OCI-LY1 (cell line): ENCODE results near the gene ETV6.

Source experiments
- H2AFZ ChIP-seq: fragments of 200-600 bp; sonication (generic), shearing (Covaris generic); 2 replicates; pipeline ENCODE4 v1.6.0; 2014; ENCODE audit warnings: antibody characterized with exemption, mild to moderate bottlenecking, low read length
- H3F3A ChIP-seq: fragments of 200-600 bp; sonication (generic), shearing (Covaris generic); 2 replicates; pipeline ENCODE4 v1.6.0; 2014; ENCODE audit warnings: mild to moderate bottlenecking, antibody characterized with exemption, low read length, moderate library complexity; ENCODE audit not compliant: insufficient read depth
- H3K27ac ChIP-seq: fragments of 200-600 bp; sonication (generic); 2 replicates; pipeline ENCODE4 v1.5.1; 2014; ENCODE audit warnings: low read length, mixed run types, mild to moderate bottlenecking, low read depth; ENCODE audit not compliant: poor library complexity, severe bottlenecking
- H3K27me3 ChIP-seq: fragments of 200-600 bp; sonication (generic); 2 replicates; pipeline ENCODE4 v1.6.0; 2014; ENCODE audit warnings: antibody characterized with exemption, mild to moderate bottlenecking, low read length, moderate library complexity; ENCODE audit not compliant: insufficient read depth
- H3K36me3 ChIP-seq: fragments of 200-600 bp; sonication (generic); 2 replicates; pipeline ENCODE4 v1.6.1; 2014; ENCODE audit warnings: mild to moderate bottlenecking, antibody characterized with exemption, low read length, moderate library complexity, mixed read lengths; ENCODE audit not compliant: insufficient read depth
- H3K4me1 ChIP-seq: fragments of 200-600 bp; sonication (generic); 2 replicates; pipeline ENCODE4 v1.5.1; 2014; ENCODE audit warnings: mild to moderate bottlenecking, low read length, moderate library complexity; ENCODE audit not compliant: insufficient read depth, severe bottlenecking
- H3K4me2 ChIP-seq: fragments of 200-600 bp; sonication (generic), shearing (Covaris generic); 2 replicates; pipeline ENCODE4 v1.6.1; 2014; ENCODE audit warnings: low read length
- H3K4me3 ChIP-seq: fragments of 200-600 bp; sonication (generic); 2 replicates; pipeline ENCODE4 v1.5.1; 2014; ENCODE audit warnings: low read length, low read depth, mild to moderate bottlenecking, mixed read lengths; ENCODE audit not compliant: poor library complexity, severe bottlenecking
- H3K79me2 ChIP-seq: fragments of 200-600 bp; shearing (Covaris generic); 2 replicates; pipeline ENCODE4 v1.6.1; 2016; ENCODE audit warnings: mixed run types, low read length, mixed read lengths; ENCODE audit not compliant: insufficient read depth
- H3K9ac ChIP-seq: fragments of 200-600 bp; sonication (generic), shearing (Covaris generic); 2 replicates; pipeline ENCODE4 v1.6.1; 2014; ENCODE audit warnings: mild to moderate bottlenecking, low read length, mixed read lengths
- H3K9me2 ChIP-seq: fragments of 200-600 bp; sonication (generic), shearing (Covaris generic); 2 replicates; pipeline ENCODE4 v1.6.1; 2014; ENCODE audit warnings: low read depth, mild to moderate bottlenecking, low read length, mixed read lengths
- H3K9me3 ChIP-seq: fragments of 200-600 bp; shearing (Covaris generic); 2 replicates; pipeline ENCODE4 v1.6.1; 2014; ENCODE audit warnings: low read length, mixed read lengths
- H4K20me1 ChIP-seq: fragments of 200-600 bp; sonication (generic), shearing (Covaris generic); 2 replicates; pipeline ENCODE4 v1.6.0; 2016; ENCODE audit warnings: mild to moderate bottlenecking, low read length; ENCODE audit not compliant: insufficient read depth
- EZH2 ChIP-seq: fragments of 200-600 bp; sonication (generic), shearing (Covaris generic); IDR thresholded peaks from 2 replicates; pipeline ENCODE4 v1.8.0; 2017; ENCODE audit warnings: borderline replicate concordance, mixed run types, mild to moderate bottlenecking, antibody characterized with exemption, low read length, moderate library complexity, mixed read lengths
- TF ChIP-seq, protein P1 (sequence below): fragments of 200-600 bp; sonication (generic), shearing (Covaris generic); IDR thresholded peaks from 2 replicates; pipeline ENCODE4 v1.5.1; 2017; ENCODE audit warnings: mild to moderate bottlenecking, antibody characterized with exemption, low read length, moderate library complexity, mixed read lengths

The ETV6 gene

DNA sequence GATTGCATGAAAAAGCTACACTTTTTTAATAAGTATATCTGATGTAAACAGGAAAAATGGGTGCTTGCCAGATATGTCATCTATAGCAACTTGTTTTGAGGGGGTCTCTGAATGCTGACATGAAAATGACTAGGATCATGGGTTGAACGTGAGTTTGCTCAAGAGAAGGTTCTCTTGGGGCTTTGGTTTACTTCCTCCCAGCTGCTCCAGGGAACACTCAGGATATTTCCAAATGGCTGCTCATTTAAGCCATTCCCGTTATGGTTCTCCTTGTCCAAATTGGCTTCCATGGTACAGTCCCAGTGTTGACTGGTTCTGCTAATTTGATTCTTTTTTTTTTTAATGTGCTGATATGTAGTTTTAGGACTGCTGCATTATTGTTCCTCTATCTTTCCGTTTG, 118.3 kb downstream of the ETV6 start:
- Histone ChIP-seq H4K20me1 (no peaks in the 10 kb centered on the region), H3K4me1 (peaks cover 89% of the 10 kb centered on the region), H3K9ac (peak overlapping the region; percentile 71), H3K36me3 (no peaks in the 10 kb centered on the region), H3K27ac (peak overlapping the region; percentile 99), H2AFZ (no peak overlapping the region), H3K9me2 (no peaks in the 10 kb centered on the region), H3K4me2 (peak overlapping the region; percentile 69; the same call in 1 of the 2 replicates), H3K79me2 (no peaks in the 10 kb centered on the region), H3F3A (0 out of 2 replicates have a peak, but pooled peaks cover 3% of the 10 kb centered on the region), H3K9me3 (no peaks in the 10 kb centered on the region), H3K27me3 (no peaks in the 10 kb centered on the region), H3K4me3 (no peak overlapping the region)
- no peak for TF ChIP-seq EZH2
- TF ChIP-seq, protein P1, sequence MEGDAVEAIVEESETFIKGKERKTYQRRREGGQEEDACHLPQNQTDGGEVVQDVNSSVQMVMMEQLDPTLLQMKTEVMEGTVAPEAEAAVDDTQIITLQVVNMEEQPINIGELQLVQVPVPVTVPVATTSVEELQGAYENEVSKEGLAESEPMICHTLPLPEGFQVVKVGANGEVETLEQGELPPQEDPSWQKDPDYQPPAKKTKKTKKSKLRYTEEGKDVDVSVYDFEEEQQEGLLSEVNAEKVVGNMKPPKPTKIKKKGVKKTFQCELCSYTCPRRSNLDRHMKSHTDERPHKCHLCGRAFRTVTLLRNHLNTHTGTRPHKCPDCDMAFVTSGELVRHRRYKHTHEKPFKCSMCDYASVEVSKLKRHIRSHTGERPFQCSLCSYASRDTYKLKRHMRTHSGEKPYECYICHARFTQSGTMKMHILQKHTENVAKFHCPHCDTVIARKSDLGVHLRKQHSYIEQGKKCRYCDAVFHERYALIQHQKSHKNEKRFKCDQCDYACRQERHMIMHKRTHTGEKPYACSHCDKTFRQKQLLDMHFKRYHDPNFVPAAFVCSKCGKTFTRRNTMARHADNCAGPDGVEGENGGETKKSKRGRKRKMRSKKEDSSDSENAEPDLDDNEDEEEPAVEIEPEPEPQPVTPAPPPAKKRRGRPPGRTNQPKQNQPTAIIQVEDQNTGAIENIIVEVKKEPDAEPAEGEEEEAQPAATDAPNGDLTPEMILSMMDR = no peak

DNA sequence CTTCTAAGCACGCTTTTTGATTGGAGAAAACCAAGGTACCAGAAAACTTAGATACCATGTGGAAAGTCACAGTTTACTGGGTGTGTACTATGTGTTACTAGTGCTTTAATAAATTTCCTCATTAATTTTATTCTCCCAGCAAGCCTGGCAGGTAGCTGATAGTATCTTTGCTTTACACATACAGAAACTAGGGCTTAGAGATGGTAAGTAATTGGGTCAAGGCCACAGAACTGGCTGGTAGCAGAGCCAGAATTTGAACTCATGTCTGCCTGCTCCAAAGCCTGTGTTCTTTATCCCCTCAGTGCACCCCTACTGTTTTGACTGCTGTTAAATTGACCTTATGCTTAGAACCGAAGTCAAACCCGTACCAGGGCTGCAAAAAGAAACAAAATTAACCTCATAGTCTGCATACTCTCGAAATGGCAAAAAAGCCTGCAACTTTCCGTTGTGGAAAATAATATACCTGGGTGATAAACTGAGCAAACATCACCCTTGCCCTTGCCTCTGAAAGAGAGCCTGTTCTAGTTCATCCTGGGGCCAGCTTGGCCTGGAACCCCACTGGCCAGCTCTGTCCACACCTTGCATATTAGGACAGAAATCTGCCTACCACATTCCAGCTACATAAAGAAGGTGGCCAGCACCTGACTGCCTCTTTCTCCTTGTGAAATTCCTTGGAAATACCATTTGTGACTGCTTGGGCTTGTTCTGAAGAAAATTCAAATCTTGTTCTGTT, 118.9 kb downstream of the ETV6 start:
- Histone ChIP-seq H3K4me2 (peak overlapping the region; percentile 69; the same call in 1 of the 2 replicates), H3K4me1 (peaks cover 85% of the 10 kb centered on the region)

DNA sequence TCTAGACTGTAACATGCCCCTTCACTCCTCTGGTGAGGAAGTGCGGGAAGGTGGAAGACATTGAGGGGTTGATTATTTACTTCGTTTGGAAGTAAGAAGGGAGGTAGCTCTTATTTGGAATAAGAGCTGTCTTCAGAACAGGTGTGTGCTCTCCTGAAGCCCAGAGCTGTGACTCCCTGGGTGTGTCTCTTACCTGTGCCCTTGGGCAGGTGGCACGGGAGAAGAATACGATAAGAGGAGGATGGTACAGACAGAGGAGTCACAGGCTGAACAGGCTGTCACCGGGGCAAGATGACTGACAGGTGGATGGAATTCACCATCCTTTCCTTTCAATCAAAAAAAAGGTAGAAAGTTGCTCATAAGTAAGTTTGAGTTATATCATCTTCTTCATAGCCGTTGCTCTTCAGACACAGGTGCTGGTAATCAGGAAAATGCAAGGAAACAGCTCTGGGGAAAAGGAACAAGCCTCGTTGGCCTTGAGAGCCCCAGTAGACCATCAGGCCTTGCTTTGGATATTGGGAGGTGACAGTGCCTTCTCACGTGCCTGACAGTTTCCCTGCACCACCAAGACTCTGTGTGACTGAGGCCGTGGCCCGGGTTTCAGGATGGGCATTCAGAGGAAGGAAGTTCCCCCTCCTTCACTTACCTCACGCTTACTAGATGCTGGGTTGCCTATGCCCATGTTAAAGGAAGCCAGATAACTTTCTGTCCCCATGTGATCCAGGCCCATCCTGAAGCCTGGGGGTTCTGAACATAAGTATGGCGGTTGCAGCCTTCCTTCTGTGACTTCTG, 120.4 kb downstream of the ETV6 start:
- 0 out of 2 replicates have a peak, but pooled peaks cover 3% of the 10 kb centered on the region for H3F3A ChIP-seq
- TF ChIP-seq EZH2 = no peak
- TF ChIP-seq, protein P1 = no peak
- H3K4me3 ChIP-seq = no peak overlapping the region
- H2AFZ ChIP-seq = no peak overlapping the region
- no peaks in the 10 kb centered on the region for H3K9me2 ChIP-seq
- H3K9ac ChIP-seq = no peak overlapping the region
- peaks cover 85% of the 10 kb centered on the region for H3K4me1 ChIP-seq
- no peaks in the 10 kb centered on the region for H3K36me3 ChIP-seq
- H3K9me3 ChIP-seq = no peaks in the 10 kb centered on the region
- peak overlapping the region; percentile 99 for H3K27ac ChIP-seq
- no peaks in the 10 kb centered on the region for H4K20me1 ChIP-seq
- no peaks in the 10 kb centered on the region for H3K27me3 ChIP-seq
- H3K79me2 ChIP-seq = no peaks in the 10 kb centered on the region
- H3K4me2 ChIP-seq = no peak overlapping the region

More for the DNA sequence above, 118.9 kb downstream of the ETV6 start:
- peak overlapping the region; percentile 71 for H3K9ac ChIP-seq
- no peaks in the 10 kb centered on the region for H3K79me2 ChIP-seq
- H3K9me3 ChIP-seq = no peaks in the 10 kb centered on the region
- 0 out of 2 replicates have a peak, but pooled peaks cover 3% of the 10 kb centered on the region for H3F3A ChIP-seq
- H3K27ac ChIP-seq = peak overlapping the region; percentile 99
- no peak overlapping the region for H3K4me3 ChIP-seq
- no peak for TF ChIP-seq EZH2
- TF ChIP-seq, protein P1 = no peak
- H4K20me1 ChIP-seq = no peaks in the 10 kb centered on the region
- H2AFZ ChIP-seq = no peak overlapping the region
- H3K27me3 ChIP-seq = no peaks in the 10 kb centered on the region
- no peaks in the 10 kb centered on the region for H3K36me3 ChIP-seq
- H3K9me2 ChIP-seq = no peaks in the 10 kb centered on the region
